ENCODE data around the gene TRAPPC3L.

- TF ChIP-seq ZFP30 (CRISPR knock-in tag; IDR thresholded peaks at IDR 0.05) (no peak), OSR1 (CRISPR knock-in tag; IDR thresholded peaks at IDR 0.05) (no peak), ZNF70 (CRISPR knock-in tag; IDR thresholded peaks at IDR 0.05) (no peak), CSDC2 (CRISPR knock-in tag; IDR thresholded peaks at IDR 0.05) (no peak), ARNTL (CRISPR knock-in tag; IDR thresholded peaks at IDR 0.05; ENCODE audit: borderline replicate concordance, low read depth) (no peak), TCF4 (CRISPR knock-in tag; IDR thresholded peaks at IDR 0.05; ENCODE audit: borderline replicate concordance) (no peak)
- TF ChIP-seq, protein P1, sequence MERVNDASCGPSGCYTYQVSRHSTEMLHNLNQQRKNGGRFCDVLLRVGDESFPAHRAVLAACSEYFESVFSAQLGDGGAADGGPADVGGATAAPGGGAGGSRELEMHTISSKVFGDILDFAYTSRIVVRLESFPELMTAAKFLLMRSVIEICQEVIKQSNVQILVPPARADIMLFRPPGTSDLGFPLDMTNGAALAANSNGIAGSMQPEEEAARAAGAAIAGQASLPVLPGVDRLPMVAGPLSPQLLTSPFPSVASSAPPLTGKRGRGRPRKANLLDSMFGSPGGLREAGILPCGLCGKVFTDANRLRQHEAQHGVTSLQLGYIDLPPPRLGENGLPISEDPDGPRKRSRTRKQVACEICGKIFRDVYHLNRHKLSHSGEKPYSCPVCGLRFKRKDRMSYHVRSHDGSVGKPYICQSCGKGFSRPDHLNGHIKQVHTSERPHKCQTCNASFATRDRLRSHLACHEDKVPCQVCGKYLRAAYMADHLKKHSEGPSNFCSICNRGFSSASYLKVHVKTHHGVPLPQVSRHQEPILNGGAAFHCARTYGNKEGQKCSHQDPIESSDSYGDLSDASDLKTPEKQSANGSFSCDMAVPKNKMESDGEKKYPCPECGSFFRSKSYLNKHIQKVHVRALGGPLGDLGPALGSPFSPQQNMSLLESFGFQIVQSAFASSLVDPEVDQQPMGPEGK (CRISPR knock-in tag; IDR thresholded peaks at IDR 0.05; ENCODE audit: borderline replicate concordance), result no peak
These were observed 22.6 kb downstream of the TRAPPC3L start for GRCh38 chr6:116522896-116523295.
